HEK293 (cell line): Measurements from ENCODE around the gene EPHB1.

Source experiments
- CTCF ChIA-PET: fragments of 350-600 bp; formaldehyde crosslinking; extraction: SDS; loops from one replicate; lab custom pipeline; 2021; ENCODE audit warnings: antibody characterized with exemption; lab: Yijun Ruan, JAX
- POLR2A ChIA-PET: fragments of 300-600 bp; formaldehyde crosslinking; extraction: SDS; loops from one replicate; lab custom pipeline; 2020; ENCODE audit warnings: antibody characterized with exemption, inconsistent platforms; lab: Yijun Ruan, JAX
- H3K27ac ChIP-seq: fragments of 200-500 bp; sonication (Bioruptor generic); 2 replicates; pipeline ENCODE4 v1.5.1; 2014; ENCODE audit warnings: low read depth, low read length, control low read depth, inconsistent platforms; ENCODE audit errors: extremely low read depth
- H3K36me3 ChIP-seq, 2 experiments: fragments of 200-500 bp in 1 of 2; sonication (Bioruptor generic) in 1 of 2; 1 replicate in 1 of 2; 2 replicates in 1 of 2; pipeline ENCODE4 v1.5.1; 2014 to 2017; ENCODE audit warnings: inconsistent platforms in 2 of 2, low read length in 2 of 2; ENCODE audit not compliant: control insufficient read depth in 2 of 2, insufficient read depth in 1 of 2
- H3K4me1 ChIP-seq: fragments of 200-500 bp; sonication (Bioruptor generic); 2 replicates; pipeline ENCODE4 v1.5.1; 2014; ENCODE audit warnings: mild to moderate bottlenecking, low read length, inconsistent platforms; ENCODE audit not compliant: control insufficient read depth, insufficient read depth
- H3K4me3 ChIP-seq: 2 replicates; pipeline ENCODE4 v1.5.1; 2011; ENCODE audit warnings: low read depth, mild to moderate bottlenecking, control low read depth, low read length, moderate library complexity
- H3K9me3 ChIP-seq: fragments of 200-500 bp; sonication (Bioruptor generic); 2 replicates; pipeline ENCODE4 v1.5.1; 2014; ENCODE audit warnings: low read depth, low read length, inconsistent platforms; ENCODE audit not compliant: control insufficient read depth, insufficient read depth
- KLF16 ChIP-seq: fragments of 450-650 bp; formaldehyde crosslinking; IDR thresholded peaks from 2 replicates; pipeline ENCODE4 v1.5.1; 2017; ENCODE audit warnings: missing biosample characterization, missing genetic modification characterization
- PRDM1 ChIP-seq: fragments of 450-650 bp; formaldehyde crosslinking; IDR thresholded peaks from 2 replicates; pipeline ENCODE4; 2016; ENCODE audit warnings: missing biosample characterization, missing genetic modification characterization
- PRDM2 ChIP-seq: fragments of 450-650 bp; formaldehyde crosslinking; IDR thresholded peaks from 2 replicates; pipeline ENCODE4 v1.5.1; 2016; ENCODE audit warnings: missing biosample characterization, missing genetic modification characterization, borderline replicate concordance
- REST ChIP-seq: fragments of 450-650 bp; formaldehyde crosslinking; IDR thresholded peaks from 2 replicates; pipeline ENCODE4 v1.5.1; 2016; ENCODE audit warnings: missing biosample characterization, missing genetic modification characterization
- SP2 ChIP-seq: fragments of 450-650 bp; formaldehyde crosslinking; IDR thresholded peaks from 2 replicates; pipeline ENCODE4 v1.5.1; 2016; ENCODE audit warnings: missing biosample characterization, missing genetic modification characterization
- WT1 ChIP-seq: fragments of 450-650 bp; formaldehyde crosslinking; IDR thresholded peaks from 2 replicates; pipeline ENCODE4 v1.5.1; 2016; ENCODE audit warnings: missing biosample characterization, missing genetic modification characterization
- ZBTB17 ChIP-seq: fragments of 450-650 bp; formaldehyde crosslinking; IDR thresholded peaks from 2 replicates; pipeline ENCODE4 v1.5.1; 2016; ENCODE audit warnings: missing biosample characterization, missing genetic modification characterization
- ZFP37 ChIP-seq: fragments of 450-650 bp; formaldehyde crosslinking; IDR thresholded peaks from 2 replicates; pipeline ENCODE4 v1.5.1; 2016; ENCODE audit warnings: missing biosample characterization, missing genetic modification characterization
- ZNF174 ChIP-seq: fragments of 450-650 bp; formaldehyde crosslinking; IDR thresholded peaks from 2 replicates; pipeline ENCODE4 v1.5.0; 2017; ENCODE audit warnings: missing biosample characterization, mild to moderate bottlenecking, missing genetic modification characterization
- ZNF2 ChIP-seq: fragments of 450-650 bp; formaldehyde crosslinking; IDR thresholded peaks from 2 replicates; pipeline ENCODE4 v1.5.1; 2016; ENCODE audit warnings: missing biosample characterization, missing genetic modification characterization
- ZNF324 ChIP-seq: fragments of 450-650 bp; formaldehyde crosslinking; IDR thresholded peaks from 2 replicates; pipeline ENCODE4 v1.5.1; 2016; ENCODE audit warnings: missing biosample characterization, missing genetic modification characterization
- ZNF366 ChIP-seq: fragments of 450-650 bp; formaldehyde crosslinking; conservative IDR thresholded peaks from 2 replicates; pipeline ENCODE4 v1.5.1; 2016; ENCODE audit warnings: missing biosample characterization, missing genetic modification characterization
- ZNF624 ChIP-seq: fragments of 450-650 bp; formaldehyde crosslinking; IDR thresholded peaks from 2 replicates; pipeline ENCODE4 v1.5.1; 2017; ENCODE audit warnings: missing biosample characterization, missing genetic modification characterization
- ZNF747 ChIP-seq: fragments of 450-650 bp; formaldehyde crosslinking; IDR thresholded peaks from 2 replicates; pipeline ENCODE4 v1.5.1; 2016; ENCODE audit warnings: missing biosample characterization, missing genetic modification characterization
- ZNF830 ChIP-seq: fragments of 450-650 bp; IDR thresholded peaks from 2 replicates; pipeline ENCODE4 v1.5.0; 2018; ENCODE audit warnings: missing biosample characterization, missing genetic modification characterization, low read depth, mild to moderate bottlenecking, moderate library complexity
- ZSCAN16 ChIP-seq: fragments of 450-650 bp; formaldehyde crosslinking; IDR thresholded peaks from 2 replicates; pipeline ENCODE4 v1.5.1; 2016; ENCODE audit warnings: missing biosample characterization, missing genetic modification characterization
- TF ChIP-seq, protein P1 (sequence below): fragments of 450-650 bp; formaldehyde crosslinking; optimal IDR thresholded peaks from 2 replicates; pipeline ENCODE3; 2016; ENCODE audit warnings: missing biosample characterization, mild to moderate bottlenecking, missing genetic modification characterization
- TF ChIP-seq, protein P2 (sequence below): fragments of 450-650 bp; formaldehyde crosslinking; IDR thresholded peaks from 2 replicates; pipeline ENCODE4 v1.5.1; 2017; ENCODE audit warnings: missing biosample characterization, mild to moderate bottlenecking, missing genetic modification characterization, moderate library complexity
- TF ChIP-seq, protein P3 (sequence below): fragments of 450-650 bp; IDR thresholded peaks from 2 replicates; pipeline ENCODE4 v1.5.1; 2018; ENCODE audit warnings: missing biosample characterization, mild to moderate bottlenecking, missing genetic modification characterization
- TF ChIP-seq, protein P4 (sequence below): fragments of 450-650 bp; formaldehyde crosslinking; IDR thresholded peaks from 2 replicates; pipeline ENCODE4 v1.5.1; 2017; ENCODE audit warnings: missing biosample characterization, missing genetic modification characterization

Gene EPHB1

GRCh38 chr3:134922866-134923265 is 127.8 kb downstream of the EPHB1 start:
- TF ChIP-seq KLF16 (tag by site-specific recombination) = no peak
- no peak for TF ChIP-seq ZNF366 (tag by site-specific recombination)
- TF ChIP-seq WT1 (tag by site-specific recombination) = no peak
- no peak for TF ChIP-seq PRDM1 (tag by site-specific recombination)
- TF ChIP-seq, protein P1, sequence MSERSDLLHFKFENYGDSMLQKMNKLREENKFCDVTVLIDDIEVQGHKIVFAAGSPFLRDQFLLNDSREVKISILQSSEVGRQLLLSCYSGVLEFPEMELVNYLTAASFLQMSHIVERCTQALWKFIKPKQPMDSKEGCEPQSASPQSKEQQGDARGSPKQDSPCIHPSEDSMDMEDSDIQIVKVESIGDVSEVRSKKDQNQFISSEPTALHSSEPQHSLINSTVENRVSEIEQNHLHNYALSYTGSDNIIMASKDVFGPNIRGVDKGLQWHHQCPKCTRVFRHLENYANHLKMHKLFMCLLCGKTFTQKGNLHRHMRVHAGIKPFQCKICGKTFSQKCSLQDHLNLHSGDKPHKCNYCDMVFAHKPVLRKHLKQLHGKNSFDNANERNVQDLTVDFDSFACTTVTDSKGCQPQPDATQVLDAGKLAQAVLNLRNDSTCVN (tag by site-specific recombination) = no peak
- no peak for TF ChIP-seq ZNF830 (tag by site-specific recombination)
- TF ChIP-seq, protein P2, sequence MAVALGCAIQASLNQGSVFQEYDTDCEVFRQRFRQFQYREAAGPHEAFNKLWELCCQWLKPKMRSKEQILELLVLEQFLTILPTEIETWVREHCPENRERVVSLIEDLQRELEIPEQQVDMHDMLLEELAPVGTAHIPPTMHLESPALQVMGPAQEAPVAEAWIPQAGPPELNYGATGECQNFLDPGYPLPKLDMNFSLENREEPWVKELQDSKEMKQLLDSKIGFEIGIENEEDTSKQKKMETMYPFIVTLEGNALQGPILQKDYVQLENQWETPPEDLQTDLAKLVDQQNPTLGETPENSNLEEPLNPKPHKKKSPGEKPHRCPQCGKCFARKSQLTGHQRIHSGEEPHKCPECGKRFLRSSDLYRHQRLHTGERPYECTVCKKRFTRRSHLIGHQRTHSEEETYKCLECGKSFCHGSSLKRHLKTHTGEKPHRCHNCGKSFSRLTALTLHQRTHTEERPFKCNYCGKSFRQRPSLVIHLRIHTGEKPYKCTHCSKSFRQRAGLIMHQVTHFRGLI = no peak
- no peak for TF ChIP-seq PRDM2
- no peak for TF ChIP-seq SP2
- TF ChIP-seq ZNF2 (tag by site-specific recombination) = no peak
- TF ChIP-seq ZNF624 = no peak
- no peak for TF ChIP-seq ZFP37
- TF ChIP-seq, protein P3, sequence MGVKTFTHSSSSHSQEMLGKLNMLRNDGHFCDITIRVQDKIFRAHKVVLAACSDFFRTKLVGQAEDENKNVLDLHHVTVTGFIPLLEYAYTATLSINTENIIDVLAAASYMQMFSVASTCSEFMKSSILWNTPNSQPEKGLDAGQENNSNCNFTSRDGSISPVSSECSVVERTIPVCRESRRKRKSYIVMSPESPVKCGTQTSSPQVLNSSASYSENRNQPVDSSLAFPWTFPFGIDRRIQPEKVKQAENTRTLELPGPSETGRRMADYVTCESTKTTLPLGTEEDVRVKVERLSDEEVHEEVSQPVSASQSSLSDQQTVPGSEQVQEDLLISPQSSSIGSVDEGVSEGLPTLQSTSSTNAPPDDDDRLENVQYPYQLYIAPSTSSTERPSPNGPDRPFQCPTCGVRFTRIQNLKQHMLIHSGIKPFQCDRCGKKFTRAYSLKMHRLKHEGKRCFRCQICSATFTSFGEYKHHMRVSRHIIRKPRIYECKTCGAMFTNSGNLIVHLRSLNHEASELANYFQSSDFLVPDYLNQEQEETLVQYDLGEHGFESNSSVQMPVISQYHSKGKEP (tag by site-specific recombination) = no peak
- CTCF ChIA-PET = no interaction called here
- POLR2A ChIA-PET = no interaction called here
- no peak overlapping the region for H3K4me3 ChIP-seq
- H3K4me1 ChIP-seq = no peaks in the 10 kb centered on the region
- no peaks in the 10 kb centered on the region for H3K36me3 ChIP-seq
- no peak overlapping the region for H3K27ac ChIP-seq
- no peaks in the 10 kb centered on the region for H3K9me3 ChIP-seq

- Histone ChIP-seq H3K4me3 (no peak overlapping the region), H3K4me1 (no peaks in the 10 kb centered on the region), H3K36me3 (no peaks in the 10 kb centered on the region), H3K27ac (no peak overlapping the region), H3K9me3 (no peaks in the 10 kb centered on the region)
- ChIA-PET POLR2A (no interaction called here), CTCF (no interaction called here)
- no peak for TF ChIP-seq ZNF830 (tag by site-specific recombination)
- TF ChIP-seq ZNF324 (tag by site-specific recombination) = no peak
- no peak for TF ChIP-seq ZNF174
- TF ChIP-seq, protein P4, sequence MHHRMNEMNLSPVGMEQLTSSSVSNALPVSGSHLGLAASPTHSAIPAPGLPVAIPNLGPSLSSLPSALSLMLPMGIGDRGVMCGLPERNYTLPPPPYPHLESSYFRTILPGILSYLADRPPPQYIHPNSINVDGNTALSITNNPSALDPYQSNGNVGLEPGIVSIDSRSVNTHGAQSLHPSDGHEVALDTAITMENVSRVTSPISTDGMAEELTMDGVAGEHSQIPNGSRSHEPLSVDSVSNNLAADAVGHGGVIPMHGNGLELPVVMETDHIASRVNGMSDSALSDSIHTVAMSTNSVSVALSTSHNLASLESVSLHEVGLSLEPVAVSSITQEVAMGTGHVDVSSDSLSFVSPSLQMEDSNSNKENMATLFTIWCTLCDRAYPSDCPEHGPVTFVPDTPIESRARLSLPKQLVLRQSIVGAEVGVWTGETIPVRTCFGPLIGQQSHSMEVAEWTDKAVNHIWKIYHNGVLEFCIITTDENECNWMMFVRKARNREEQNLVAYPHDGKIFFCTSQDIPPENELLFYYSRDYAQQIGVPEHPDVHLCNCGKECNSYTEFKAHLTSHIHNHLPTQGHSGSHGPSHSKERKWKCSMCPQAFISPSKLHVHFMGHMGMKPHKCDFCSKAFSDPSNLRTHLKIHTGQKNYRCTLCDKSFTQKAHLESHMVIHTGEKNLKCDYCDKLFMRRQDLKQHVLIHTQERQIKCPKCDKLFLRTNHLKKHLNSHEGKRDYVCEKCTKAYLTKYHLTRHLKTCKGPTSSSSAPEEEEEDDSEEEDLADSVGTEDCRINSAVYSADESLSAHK = no peak
- TF ChIP-seq ZSCAN16 (tag by site-specific recombination) = no peak
- no peak for TF ChIP-seq ZBTB17
- no peak for TF ChIP-seq REST (tag by site-specific recombination)
- no peak for TF ChIP-seq ZNF747 (tag by site-specific recombination)
Measured at GRCh38 chr3:134923286-134923685, 128.2 kb downstream of the EPHB1 start.
